Smooth muscle cell (in vitro differentiated cells): Measurements from ENCODE around the gene PPEF2. TPM values are rescaled to one million over a fixed set of nuclear protein-coding genes. Genes with fewer than 3 reads are reported as not detected.

Experiments
- DNase-seq: peaks from one replicate; lab custom pipeline; 2025; ENCODE audit not compliant: unreplicated experiment; lab: John Stamatoyannopoulos, UW
- H2AFZ ChIP-seq: fragments of 200-600 bp; sonication (generic); 2 replicates; pipeline ENCODE4 v1.6.0; 2016; ENCODE audit warnings: antibody characterized with exemption, low read depth, mild to moderate bottlenecking
- H3F3A ChIP-seq: fragments of 200-600 bp; sonication (generic); 2 replicates; pipeline ENCODE4 v1.6.0; 2017; ENCODE audit warnings: antibody characterized with exemption, low read depth
- H3K27ac ChIP-seq: fragments of 200-600 bp; sonication (generic); 2 replicates; pipeline ENCODE4 v1.5.1; 2016; ENCODE audit warnings: low read depth, mild to moderate bottlenecking
- H3K27me3 ChIP-seq: fragments of 200-600 bp; sonication (generic); 2 replicates; pipeline ENCODE4 v1.6.1; 2016; ENCODE audit warnings: low read depth, mild to moderate bottlenecking
- H3K36me3 ChIP-seq: fragments of 200-600 bp; sonication (generic); 2 replicates; pipeline ENCODE4 v1.5.1; 2016; ENCODE audit warnings: low read depth
- H3K4me1 ChIP-seq: fragments of 200-600 bp; sonication (generic); 2 replicates; pipeline ENCODE4 v1.5.1; 2016; ENCODE audit warnings: low read depth
- H3K4me2 ChIP-seq: fragments of 200-600 bp; sonication (generic); 2 replicates; pipeline ENCODE4 v1.6.0; 2016; ENCODE audit warnings: mild to moderate bottlenecking
- H3K4me3 ChIP-seq: fragments of 200-600 bp; sonication (generic); 2 replicates; pipeline ENCODE4 v1.5.1; 2016; ENCODE audit warnings: mild to moderate bottlenecking
- H3K79me2 ChIP-seq: fragments of 200-600 bp; sonication (generic); 2 replicates; pipeline ENCODE4 v1.6.0; 2016; ENCODE audit warnings: low read depth, mild to moderate bottlenecking
- H3K9ac ChIP-seq: fragments of 200-600 bp; sonication (generic); 2 replicates; pipeline ENCODE4 v1.6.0; 2016; ENCODE audit warnings: low read depth
- H3K9me3 ChIP-seq: fragments of 200-600 bp; sonication (generic); replicated peaks from 2 replicates; pipeline ENCODE4 v1.5.1; 2016; ENCODE audit warnings: low read depth
- H4K20me1 ChIP-seq: fragments of 200-600 bp; sonication (generic); 2 replicates; pipeline ENCODE4 v1.6.0; 2016; ENCODE audit warnings: low read depth
- WGBS: methylation state at CpG from one replicate; pipeline ENCODE4 v1.1.7; 2016; ENCODE audit warnings: low lambda C conversion rate; 5-methylcytosine and 5-hydroxymethylcytosine counted together
- polyA plus RNA-seq: library from polyadenylated mRNA; unstranded; fragments of >200 nt; fragmentation: Nextera tagmentation; extraction: Ambion mirVana; gene quantifications from 2 replicates; pipeline ENCODE4 v1.2.1, GENCODE V29; 2016
- total RNA-seq: library from RNA; depleted of rRNA; stranded (reverse); fragments of >200 nt; gene quantifications from 2 replicates; pipeline ENCODE4 v1.2.3, GENCODE V29; 2014
- TF ChIP-seq, protein P1 (sequence below): fragments of 200-600 bp; sonication (generic); IDR thresholded peaks from 2 replicates; pipeline ENCODE4 v1.5.1; 2017; ENCODE audit warnings: borderline replicate concordance, mild to moderate bottlenecking, antibody characterized with exemption; ENCODE audit not compliant: insufficient read depth, poor library complexity, severe bottlenecking

The PPEF2 gene
- total and polyA plus RNA-seq, 2 experiments from 2014 or later, result not detected

DNA sequence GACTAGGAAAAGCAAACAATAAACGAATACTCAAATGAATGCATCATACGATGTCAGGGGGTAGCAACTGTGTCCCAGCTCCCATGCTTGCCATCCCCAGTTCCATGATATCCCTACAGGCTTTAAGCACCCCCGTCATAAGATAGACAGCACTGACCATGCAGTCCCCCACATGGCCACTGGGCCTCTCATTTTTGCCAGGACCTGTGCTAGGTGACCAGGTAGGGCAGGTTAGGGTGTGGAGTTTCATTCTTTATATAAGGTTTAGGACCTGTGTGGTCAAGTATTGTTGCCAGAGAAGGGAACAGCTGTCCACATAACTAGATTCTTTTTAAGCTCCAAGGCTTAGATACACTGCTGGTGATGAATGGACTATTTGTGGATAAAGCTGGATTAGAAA is 9.7 kb downstream of the PPEF2 start:
- WGBS, result 83% methylated on average over 3 of the region's 3 CpGs
- Histone ChIP-seq H2AFZ (no peak overlapping the region), H4K20me1 (no peaks in the 10 kb centered on the region), H3K4me1 (no peaks in the 10 kb centered on the region), H3K9me3 (no peaks in the 10 kb centered on the region), H3K9ac (no peak overlapping the region), H3F3A (no peaks in the 10 kb centered on the region), H3K27ac (no peak overlapping the region), H3K79me2 (no peaks in the 10 kb centered on the region), H3K36me3 (no peaks in the 10 kb centered on the region), H3K27me3 (peaks cover 12% of the 10 kb centered on the region), H3K4me2 (no peak overlapping the region), H3K4me3 (no peak overlapping the region)
- TF ChIP-seq, protein P1, sequence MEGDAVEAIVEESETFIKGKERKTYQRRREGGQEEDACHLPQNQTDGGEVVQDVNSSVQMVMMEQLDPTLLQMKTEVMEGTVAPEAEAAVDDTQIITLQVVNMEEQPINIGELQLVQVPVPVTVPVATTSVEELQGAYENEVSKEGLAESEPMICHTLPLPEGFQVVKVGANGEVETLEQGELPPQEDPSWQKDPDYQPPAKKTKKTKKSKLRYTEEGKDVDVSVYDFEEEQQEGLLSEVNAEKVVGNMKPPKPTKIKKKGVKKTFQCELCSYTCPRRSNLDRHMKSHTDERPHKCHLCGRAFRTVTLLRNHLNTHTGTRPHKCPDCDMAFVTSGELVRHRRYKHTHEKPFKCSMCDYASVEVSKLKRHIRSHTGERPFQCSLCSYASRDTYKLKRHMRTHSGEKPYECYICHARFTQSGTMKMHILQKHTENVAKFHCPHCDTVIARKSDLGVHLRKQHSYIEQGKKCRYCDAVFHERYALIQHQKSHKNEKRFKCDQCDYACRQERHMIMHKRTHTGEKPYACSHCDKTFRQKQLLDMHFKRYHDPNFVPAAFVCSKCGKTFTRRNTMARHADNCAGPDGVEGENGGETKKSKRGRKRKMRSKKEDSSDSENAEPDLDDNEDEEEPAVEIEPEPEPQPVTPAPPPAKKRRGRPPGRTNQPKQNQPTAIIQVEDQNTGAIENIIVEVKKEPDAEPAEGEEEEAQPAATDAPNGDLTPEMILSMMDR, result peak; percentile 16
- DNase-seq, result no peak

DNA sequence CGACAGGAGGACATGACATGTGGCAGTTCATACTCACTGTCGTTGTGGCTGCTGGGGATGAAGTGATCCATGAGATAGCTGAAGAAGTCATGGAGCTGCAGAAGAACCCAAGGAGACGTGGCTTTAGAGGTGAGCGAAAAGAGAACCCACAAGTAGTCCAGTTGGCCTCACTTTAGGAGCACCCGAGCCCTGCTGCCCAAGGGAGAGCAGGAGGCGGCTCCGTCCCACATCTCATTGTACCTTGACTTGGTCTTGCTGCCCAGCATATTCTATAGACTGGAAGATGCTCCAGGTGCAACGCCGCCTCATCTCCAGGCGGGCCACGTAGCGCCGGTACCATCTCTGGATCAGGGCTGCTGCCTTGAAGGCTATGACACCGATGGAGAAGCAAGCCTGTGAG is 10.6 kb downstream of the PPEF2 start:
- Histone ChIP-seq H3K79me2 (no peaks in the 10 kb centered on the region), H3K36me3 (no peaks in the 10 kb centered on the region), H3K9ac (no peak overlapping the region), H3K4me2 (no peak overlapping the region), H2AFZ (no peak overlapping the region), H3K4me3 (no peak overlapping the region), H3K27me3 (peaks cover 12% of the 10 kb centered on the region), H3F3A (no peaks in the 10 kb centered on the region), H3K4me1 (no peaks in the 10 kb centered on the region), H3K27ac (no peak overlapping the region), H3K9me3 (no peaks in the 10 kb centered on the region), H4K20me1 (no peaks in the 10 kb centered on the region)
- DNase-seq, result no peak
- TF ChIP-seq, protein P1, result no peak
- 94% methylated on average over 14 of the region's 14 CpGs for WGBS

DNA sequence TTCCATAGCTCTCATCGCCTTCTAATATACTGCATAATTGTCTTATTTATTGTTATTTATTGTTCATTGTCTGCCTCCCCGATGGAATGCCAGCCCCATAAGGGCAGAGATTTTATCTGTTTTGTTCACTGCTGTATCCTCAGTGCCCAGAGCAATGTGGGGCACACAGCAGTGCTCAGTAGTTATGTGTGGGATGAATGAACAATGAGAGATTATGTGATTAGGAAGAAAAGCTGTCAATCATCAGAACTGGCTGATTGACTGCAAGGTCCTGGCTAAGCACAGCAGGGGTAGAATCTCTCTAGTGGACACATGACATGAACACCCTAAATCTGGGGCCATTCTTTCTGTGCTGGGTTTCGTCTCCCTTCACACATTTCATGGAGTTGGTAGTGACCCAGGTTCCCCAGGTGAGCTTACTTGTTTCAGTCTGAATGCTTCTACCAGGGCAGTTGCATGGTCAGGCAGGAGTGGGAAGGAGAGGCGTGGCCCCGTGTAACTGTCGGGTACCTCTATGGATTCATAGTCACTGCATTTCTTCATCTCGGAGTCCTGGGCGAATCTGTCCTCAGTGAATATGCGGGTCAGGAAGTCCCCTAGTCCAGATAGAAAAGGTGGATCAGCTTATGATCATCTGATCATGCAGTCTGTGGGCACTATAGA is 12.6 kb downstream of the PPEF2 start:
- no peaks in the 10 kb centered on the region for H3F3A ChIP-seq
- no peaks in the 10 kb centered on the region for H4K20me1 ChIP-seq
- no peak overlapping the region for H3K4me2 ChIP-seq
- H3K27ac ChIP-seq, result no peak overlapping the region
- TF ChIP-seq, protein P1, result no peak
- no peaks in the 10 kb centered on the region for H3K36me3 ChIP-seq
- DNase-seq, result no peak
- H3K4me3 ChIP-seq, result no peak overlapping the region
- H3K4me1 ChIP-seq, result no peaks in the 10 kb centered on the region
- no peak overlapping the region for H3K9ac ChIP-seq
- no peak overlapping the region for H2AFZ ChIP-seq
- no peaks in the 10 kb centered on the region for H3K9me3 ChIP-seq
- no peaks in the 10 kb centered on the region for H3K79me2 ChIP-seq
- peaks cover 12% of the 10 kb centered on the region for H3K27me3 ChIP-seq
- WGBS, result 92% methylated on average over 9 of the region's 9 CpGs

DNA sequence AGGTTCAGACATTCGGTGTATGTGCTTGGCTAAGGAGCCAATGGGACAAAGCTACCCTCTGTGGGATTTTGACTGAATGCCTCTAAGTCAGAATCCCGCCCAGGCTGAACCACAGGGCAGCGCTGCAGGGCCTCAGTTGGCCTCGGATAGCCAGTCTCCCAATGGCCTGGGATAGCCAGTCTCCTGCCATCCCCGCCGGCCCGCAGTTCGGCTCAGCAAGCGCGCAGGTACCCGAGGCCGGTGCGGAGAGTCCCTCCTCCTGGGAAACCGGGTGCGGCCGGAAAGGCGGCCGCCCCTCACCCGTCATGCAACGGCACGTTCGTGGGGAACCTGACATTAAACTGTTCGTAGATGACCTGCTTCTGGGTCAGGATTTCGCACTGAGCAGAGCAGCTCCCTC is 16.1 kb downstream of the PPEF2 start:
- 94% methylated on average over 24 of the region's 24 CpGs for WGBS
- no peaks in the 10 kb centered on the region for H3K79me2 ChIP-seq
- H3K9me3 ChIP-seq, result no peaks in the 10 kb centered on the region
- H3K27ac ChIP-seq, result no peak overlapping the region
- H3K36me3 ChIP-seq, result no peaks in the 10 kb centered on the region
- no peaks in the 10 kb centered on the region for H3K4me1 ChIP-seq
- no peak overlapping the region for H3K4me3 ChIP-seq
- H2AFZ ChIP-seq, result no peak overlapping the region
- H3F3A ChIP-seq, result no peaks in the 10 kb centered on the region
- TF ChIP-seq, protein P1, result no peak
- H3K9ac ChIP-seq, result no peak overlapping the region
- no peak for DNase-seq
- peaks cover 8% of the 10 kb centered on the region for H3K27me3 ChIP-seq
- no peaks in the 10 kb centered on the region for H4K20me1 ChIP-seq
- no peak overlapping the region for H3K4me2 ChIP-seq
